NCI-H510A (cell line): Measurements from ENCODE around the gene SMIM44.

Experiments used
- DNase-seq: peaks from one replicate; lab custom pipeline; 2025; lab: John Stamatoyannopoulos, UW

Gene SMIM44

DNA sequence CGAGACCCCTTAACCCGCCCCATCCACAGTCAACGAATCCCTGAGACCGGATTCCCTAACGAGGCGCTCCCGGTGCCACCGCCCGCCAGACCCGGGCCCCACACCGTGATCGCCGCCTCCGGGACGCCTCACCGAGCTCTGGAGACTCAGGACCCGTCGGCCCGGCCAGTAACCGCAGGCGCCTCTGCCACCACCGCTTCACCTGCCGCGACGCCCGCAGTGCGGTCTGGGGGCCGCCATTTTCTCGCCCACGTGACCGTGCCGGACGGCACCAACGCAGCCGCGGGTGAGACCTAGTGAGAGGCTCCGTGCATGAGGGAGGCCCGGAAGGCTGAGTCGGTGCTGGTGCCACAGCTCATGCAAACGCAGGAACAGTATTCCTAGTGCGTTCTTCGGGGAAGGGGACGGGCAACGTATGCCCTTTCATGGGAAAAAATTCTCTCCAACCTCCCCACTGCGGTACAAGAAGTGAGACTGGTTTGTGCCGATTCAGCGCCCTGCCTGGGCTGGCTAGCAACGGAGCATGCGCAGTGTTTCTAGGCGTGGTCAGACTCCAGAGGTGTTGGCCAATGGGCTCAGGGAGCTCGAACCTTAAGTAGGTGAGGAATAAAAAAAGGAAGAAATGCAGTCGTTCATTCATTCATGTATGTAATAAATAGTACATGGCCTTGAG, 17.3 kb upstream of the SMIM44 start, which contains the start of gene DOHH:
TSS of gene DOHH (minus strand) at position 246 of the 673 bp plus-strand sequence. CDS start 3,860 bp downstream, outside the sequence.
- DNase-seq: peak; percentile 76

DNA sequence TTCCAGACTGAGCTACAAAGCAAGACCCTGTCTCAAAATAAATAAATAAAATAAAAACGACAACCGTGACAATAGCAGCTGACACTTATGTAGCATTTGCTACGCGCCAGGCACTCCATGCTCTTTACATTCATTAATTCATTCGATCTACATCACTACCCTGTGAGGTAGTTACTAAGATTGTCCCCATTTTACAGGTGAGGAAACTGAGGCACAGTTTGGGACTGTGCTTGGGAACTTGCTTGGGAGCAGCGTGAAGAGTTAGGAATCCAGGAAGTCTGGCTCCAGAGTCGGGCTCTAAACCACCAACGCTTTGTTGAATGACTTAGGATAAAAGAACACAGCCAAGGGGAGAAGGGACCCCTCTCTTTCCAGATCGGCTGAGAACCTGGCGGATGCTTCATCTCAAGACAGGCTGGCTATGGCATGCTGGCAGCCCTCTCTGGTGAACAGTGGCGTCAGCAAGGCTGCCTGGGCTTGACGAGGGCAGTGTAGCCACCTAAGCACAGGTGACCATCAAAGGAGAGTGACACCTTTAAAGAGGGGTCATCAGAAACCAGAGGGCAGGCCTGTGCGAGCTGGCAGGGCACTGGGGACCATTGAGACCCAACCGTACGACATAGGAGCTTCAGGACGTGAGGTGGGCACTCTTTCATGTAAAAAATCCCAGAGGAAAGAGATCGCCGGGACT, 16.6 kb upstream of the SMIM44 start:
- DNase-seq: no peak

GRCh38 chr19:3497757-3498520, 14.7 kb upstream of the SMIM44 start:
- no peak for DNase-seq

GRCh38 chr19:3496392-3497273, 13.4 kb upstream of the SMIM44 start:
- DNase-seq: no peak

GRCh38 chr19:3494559-3494958, 11.3 kb upstream of the SMIM44 start:
- DNase-seq: no peak

- no peak for DNase-seq
Observed at GRCh38 chr19:3494051-3494450, 10.8 kb upstream of the SMIM44 start.

GRCh38 chr19:3493651-3494050, 10.4 kb upstream of the SMIM44 start:
- DNase-seq: no peak

DNA sequence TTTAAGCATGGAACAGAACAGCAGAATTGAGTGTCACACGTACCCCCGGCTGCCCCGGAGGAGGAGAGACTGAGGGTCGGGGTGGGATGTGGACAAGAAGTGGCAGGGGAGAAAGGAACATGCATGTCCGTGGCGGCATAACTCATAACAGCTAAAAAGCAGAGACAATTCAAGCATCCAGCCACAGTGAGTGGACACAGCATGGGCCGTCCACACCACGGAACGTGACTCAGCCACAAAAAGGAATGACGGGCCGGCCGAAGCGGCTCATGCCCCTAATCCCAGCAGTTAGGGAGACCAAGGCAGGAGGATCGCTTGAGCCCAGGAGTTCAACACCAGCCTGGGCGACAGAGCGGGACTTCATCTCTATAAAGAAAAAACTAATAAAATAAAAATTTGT, 9.7 kb upstream of the SMIM44 start:
- DNase-seq: no peak

GRCh38 chr19:3492131-3492839, 9.0 kb upstream of the SMIM44 start:
- DNase-seq: no peak

- no peak for DNase-seq
Observed at GRCh38 chr19:3491396-3492119, 8.3 kb upstream of the SMIM44 start.

DNA sequence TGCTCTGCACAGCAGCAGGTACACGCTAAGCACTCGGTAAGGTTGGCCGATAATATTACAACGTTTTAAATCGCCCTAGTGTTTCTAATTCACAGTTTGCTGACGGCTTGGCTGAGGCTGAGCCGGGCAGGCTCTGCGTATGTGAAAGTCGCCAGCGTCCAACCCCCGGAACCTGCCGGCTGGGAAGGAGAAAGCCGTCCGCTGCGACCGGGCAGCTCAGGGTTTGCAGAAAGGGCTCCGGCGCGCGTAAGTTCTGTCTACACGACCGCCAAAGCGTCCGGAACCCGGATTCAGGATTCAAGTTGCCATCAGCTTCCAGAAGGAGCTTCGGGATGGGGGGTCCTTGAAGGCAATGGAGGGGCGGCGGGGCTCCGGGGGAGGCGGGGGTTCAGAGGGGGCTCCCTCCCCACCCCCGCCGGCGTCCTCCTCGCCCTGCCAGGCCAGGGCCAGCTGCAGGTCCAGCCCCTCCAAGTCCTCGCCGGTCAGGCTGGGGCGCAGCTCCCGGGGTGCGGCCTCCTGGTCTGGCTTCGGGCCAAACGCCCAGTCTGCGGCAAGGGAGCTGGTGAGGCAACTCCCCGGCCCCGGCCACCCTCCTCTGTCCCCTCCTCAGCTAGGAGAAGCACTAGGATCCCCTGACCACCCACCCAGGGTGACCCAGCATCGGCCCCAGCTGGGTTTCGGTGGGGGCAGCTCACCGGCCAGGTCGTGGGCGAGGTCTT, 575 bp downstream of the SMIM44 start:
- no peak for DNase-seq

DNA sequence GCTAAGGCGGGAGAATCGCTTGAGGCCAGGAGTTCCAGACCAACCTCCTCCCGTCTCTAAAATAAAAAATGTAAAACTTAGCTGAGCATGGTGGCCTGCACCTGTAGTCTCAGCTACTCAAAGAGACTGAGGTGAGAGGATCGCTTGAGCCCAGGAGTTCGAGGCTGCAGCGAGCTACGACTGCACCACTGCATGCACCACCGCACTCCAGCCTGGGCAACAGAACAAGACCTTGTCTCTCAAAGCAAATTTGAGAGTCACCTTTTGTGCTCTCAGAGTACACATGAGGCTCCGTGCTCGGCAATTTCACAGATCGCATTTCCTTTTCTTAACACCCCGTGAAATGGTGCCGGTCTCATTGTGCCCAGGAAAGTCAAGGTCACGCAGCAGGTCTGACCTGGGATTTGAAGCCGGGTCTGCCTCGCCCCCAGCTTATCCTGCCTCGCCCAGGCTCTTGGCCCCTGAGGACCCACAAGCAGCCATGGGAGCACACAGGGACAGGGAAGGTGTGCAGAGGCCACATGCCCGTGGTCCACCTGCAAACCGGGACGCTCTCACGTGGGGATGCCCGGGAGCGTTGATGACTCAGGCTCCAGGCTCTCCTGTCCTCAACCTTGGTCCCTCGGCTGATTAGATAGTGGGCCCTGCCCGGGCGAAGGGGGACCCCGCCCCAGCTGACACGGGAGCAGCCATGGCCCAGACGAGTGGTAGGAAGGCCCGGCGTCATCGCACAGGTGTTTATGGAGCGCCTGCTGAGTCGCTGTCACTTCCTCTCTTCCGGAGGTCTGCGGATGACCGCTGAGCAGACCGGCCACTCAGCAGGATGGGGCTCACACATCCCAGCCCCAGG, 1.8 kb downstream of the SMIM44 start:
- no peak for DNase-seq

DNA sequence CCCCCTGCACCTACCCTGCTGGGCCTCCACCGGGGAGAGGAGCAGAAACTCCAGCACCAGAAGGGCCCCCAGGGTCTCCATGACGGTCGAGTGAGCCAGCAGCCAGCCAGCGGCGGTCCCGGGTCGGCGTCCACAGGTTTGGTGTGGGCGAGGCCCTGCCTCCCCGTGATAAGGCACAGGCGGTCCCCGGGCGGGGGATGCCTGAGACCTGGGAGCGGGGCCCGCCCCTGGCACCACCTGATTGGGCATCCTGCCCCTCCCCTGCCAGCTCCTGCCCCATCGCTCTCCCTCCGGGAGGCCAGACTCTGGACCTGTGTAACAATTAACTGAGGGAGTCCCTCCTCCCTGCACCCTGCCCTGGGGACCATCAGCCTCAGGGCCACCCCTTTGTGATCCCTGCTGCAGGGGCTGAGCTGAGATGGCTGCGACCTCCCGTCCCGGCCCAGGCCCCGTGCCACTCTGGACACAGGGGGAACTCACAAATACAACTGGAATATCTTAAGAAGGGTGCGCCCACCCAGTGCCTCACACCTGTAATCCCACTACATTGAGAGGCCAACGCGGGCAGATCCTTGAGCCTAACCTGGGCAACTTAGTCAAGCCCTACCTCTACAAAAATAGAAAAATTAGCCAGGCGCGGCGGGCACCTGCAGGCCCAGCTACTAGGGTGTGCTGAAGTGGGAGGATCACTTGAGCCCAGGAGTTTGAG, 2.7 kb downstream of the SMIM44 start, which contains the start of gene SMIM24:
TSS of gene SMIM24 (minus strand) at position 143 of the 709 bp plus-strand sequence. CDS start at position 81, 62 bp downstream.
- DNase-seq: no peak

DNA sequence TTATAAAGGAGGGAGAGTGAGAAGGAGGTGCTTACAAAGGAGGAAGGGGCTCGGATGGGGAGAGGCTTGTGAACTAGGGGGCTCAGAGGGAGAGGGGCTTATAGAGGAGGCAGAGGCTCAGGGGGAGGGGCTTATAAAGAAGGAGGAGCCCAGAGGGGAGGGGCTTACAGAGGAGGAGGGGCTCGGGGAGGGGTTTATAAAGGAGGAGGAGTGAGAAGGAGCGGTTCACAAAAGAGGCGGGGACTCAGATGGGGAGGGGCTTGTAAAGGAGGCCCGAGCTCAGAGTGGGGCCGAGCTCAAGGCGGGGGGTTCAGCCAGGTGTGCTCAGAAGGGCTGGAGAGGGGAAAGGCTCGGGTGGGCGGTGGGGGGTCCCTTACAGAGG, 3.4 kb downstream of the SMIM44 start:
- no peak for DNase-seq

- DNase-seq: no peak
Observed at GRCh38 chr19:3479177-3479833, 3.9 kb downstream of the SMIM44 start.

- DNase-seq: no peak
Observed at GRCh38 chr19:3478409-3479176, 4.6 kb downstream of the SMIM44 start.

DNA sequence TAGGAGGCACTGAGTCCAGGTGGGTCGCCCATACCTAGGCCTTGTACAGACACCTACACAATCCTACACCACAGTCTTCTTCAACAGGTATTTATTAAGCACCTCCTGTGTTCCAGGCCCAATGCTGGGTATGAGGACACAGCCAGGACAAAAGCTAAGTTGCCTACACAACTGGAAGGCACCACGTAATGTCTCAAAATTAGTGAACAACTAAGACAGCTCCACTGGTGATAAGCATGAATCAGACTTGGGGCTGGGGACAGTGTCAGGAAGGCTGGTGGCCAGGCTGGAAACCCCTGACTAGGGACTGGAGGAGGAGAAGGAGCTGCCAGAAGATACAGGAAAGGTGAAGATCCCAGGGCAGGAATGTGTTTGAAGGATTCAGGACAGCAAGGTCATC, 5.3 kb downstream of the SMIM44 start:
- no peak for DNase-seq
